GM19043 (cell line): ENCODE data around the gene SLC1A3.
"Not testable (repeated sequence)": the region's sequence is repeated elsewhere in the genome, so short reads cannot be mapped to it uniquely, and the experiment has no call there.

Source experiments
- ATAC-seq: cut with Tn5 transposase; IDR thresholded peaks from one replicate; pipeline ENCODE4 v1.9.1; 2021; ENCODE audit warnings: low read depth; ENCODE audit not compliant: unreplicated experiment

Gene SLC1A3

GRCh38 chr5:36606428-36607113 is at the start of gene SLC1A3:
SLC1A3 (plus strand) TSS chr5:36606606; CDS start chr5:36608424, 1,818 bp downstream.
- ATAC-seq = peak; percentile 78

GRCh38 chr5:36558641-36559040 is 47.8 kb upstream of the SLC1A3 start:
- no peak for ATAC-seq

- no peak for ATAC-seq
These were observed 44.8 kb upstream of the SLC1A3 start for GRCh38 chr5:36561601-36562000.

GRCh38 chr5:36569491-36569890 is 36.9 kb upstream of the SLC1A3 start:
- no peak for ATAC-seq

- ATAC-seq = no peak
These were observed 35.9 kb upstream of the SLC1A3 start for GRCh38 chr5:36570301-36571095.

- ATAC-seq = no peak
These were observed 34.9 kb upstream of the SLC1A3 start for GRCh38 chr5:36571401-36572042.

GRCh38 chr5:36573438-36573837 is 33.0 kb upstream of the SLC1A3 start:
- ATAC-seq = no peak

GRCh38 chr5:36575361-36575781 is 31.0 kb upstream of the SLC1A3 start:
- ATAC-seq = no peak

GRCh38 chr5:36576721-36577120 is 29.7 kb upstream of the SLC1A3 start:
- ATAC-seq = no peak

- not testable (repeated sequence) for ATAC-seq
These were observed 26.5 kb upstream of the SLC1A3 start for GRCh38 chr5:36579858-36580257.

- no peak for ATAC-seq
These were observed 25.3 kb upstream of the SLC1A3 start for GRCh38 chr5:36581070-36581469.

GRCh38 chr5:36584009-36584875 is 22.2 kb upstream of the SLC1A3 start:
- ATAC-seq = no peak

- no peak for ATAC-seq
These were observed 20.7 kb upstream of the SLC1A3 start for GRCh38 chr5:36585701-36586100.

GRCh38 chr5:36587354-36587753 is 19.1 kb upstream of the SLC1A3 start:
- ATAC-seq = no peak

GRCh38 chr5:36589735-36590134 is 16.7 kb upstream of the SLC1A3 start:
- not testable (repeated sequence) for ATAC-seq

- no peak for ATAC-seq
These were observed 15.7 kb upstream of the SLC1A3 start for GRCh38 chr5:36590513-36591286.

GRCh38 chr5:36593867-36594266 is 12.5 kb upstream of the SLC1A3 start:
- no peak for ATAC-seq

- ATAC-seq = no peak
These were observed 10.2 kb upstream of the SLC1A3 start for GRCh38 chr5:36596247-36596646.

GRCh38 chr5:36596756-36597155 is 9.7 kb upstream of the SLC1A3 start:
- no peak for ATAC-seq

GRCh38 chr5:36598045-36598444 is 8.4 kb upstream of the SLC1A3 start:
- ATAC-seq = no peak
